ENCODE measurements around the gene TRIM6. TPM values are rescaled to one million over a fixed set of nuclear protein-coding genes. Genes with fewer than 3 reads are reported as not detected.
"Not testable (repeated sequence)": the region's sequence is repeated elsewhere in the genome, so short reads cannot be mapped to it uniquely, and the experiment has no call there.

The TRIM6 gene
- total RNA-seq, 1 experiment from 2014 or later = 0.13 TPM

GRCh38 chr11:5577101-5577500 is 19.3 kb upstream of the TRIM6 start:
- no peak for DNase-seq (ENCODE audit: low spot score)
- no TSS peak for BruUV-seq (replicated peaks)
- Histone ChIP-seq H3K9me3 (ENCODE audit: low read depth, low read length, poor library complexity, severe bottlenecking) (no peaks in the 10 kb centered on the region), H3K36me3 (ENCODE audit: insufficient read depth, low read length, poor library complexity, severe bottlenecking) (no peaks in the 10 kb centered on the region), H3K27ac (ENCODE audit: low read depth, low read length, poor library complexity, severe bottlenecking) (no peak overlapping the region), H3K27me3 (replicated peaks; ENCODE audit: insufficient read depth, low read depth, low read length, poor library complexity) (no peaks in the 10 kb centered on the region), H3K4me3 (ENCODE audit: low read depth, low read length, poor library complexity, severe bottlenecking) (no peak overlapping the region), H3K4me1 (ENCODE audit: insufficient read depth, low read length, poor library complexity, severe bottlenecking) (no peaks in the 10 kb centered on the region)
- no peak for TF ChIP-seq CTCF (conservative IDR thresholded peaks at IDR 0.05; ENCODE audit: low read depth, low read length)
- no peak for TF ChIP-seq EZH2 (IDR thresholded peaks at IDR 0.05; ENCODE audit: borderline replicate concordance, low read depth, low read length, poor library complexity, severe bottlenecking)
- ChIA-PET CTCF (no interaction called here), POLR2A (ENCODE audit: low non-redundant PET) (no interaction called here)
- intact Hi-C loops (cut with micrococcal nuclease; ENCODE audit: unreplicated experiment) = no loop called here

- H3K4me3 ChIP-seq (ENCODE audit: low read depth, low read length, poor library complexity, severe bottlenecking) = no peak within 1 kb of the TSS
- intact Hi-C loops (cut with micrococcal nuclease; ENCODE audit: unreplicated experiment) = no loop called here
- H3K36me3 ChIP-seq (ENCODE audit: insufficient read depth, low read length, poor library complexity, severe bottlenecking) = no peaks in the 10 kb centered on the region
- TF ChIP-seq CTCF (conservative IDR thresholded peaks at IDR 0.05; ENCODE audit: low read depth, low read length) = no peak
- TF ChIP-seq EZH2 (IDR thresholded peaks at IDR 0.05; ENCODE audit: borderline replicate concordance, low read depth, low read length, poor library complexity, severe bottlenecking) = no peak
- H3K27me3 ChIP-seq (replicated peaks; ENCODE audit: insufficient read depth, low read depth, low read length, poor library complexity) = no peaks in the 10 kb centered on the region
- ChIA-PET POLR2A (ENCODE audit: low non-redundant PET) (no interaction called here), CTCF (no interaction called here)
- DNase-seq (ENCODE audit: low spot score) = no peak
- no peaks in the 10 kb centered on the region for H3K9me3 ChIP-seq (ENCODE audit: low read depth, low read length, poor library complexity, severe bottlenecking)
- H3K27ac ChIP-seq (ENCODE audit: low read depth, low read length, poor library complexity, severe bottlenecking) = no peak within 1 kb of the TSS
- no peaks in the 10 kb centered on the region for H3K4me1 ChIP-seq (ENCODE audit: insufficient read depth, low read length, poor library complexity, severe bottlenecking)
- BruUV-seq (replicated peaks) = no TSS peak
Observed at GRCh38 chr11:5580577-5580976, 15.9 kb upstream of the TRIM6 start, which contains the start of gene OR52B6. Gene OR52B6, plus strand, starts transcription at chr11:5580877. Its CDS starts 0 bp downstream, at chr11:5580877.

- BruUV-seq (replicated peaks) = no TSS peak
- no peak for TF ChIP-seq EZH2 (IDR thresholded peaks at IDR 0.05; ENCODE audit: borderline replicate concordance, low read depth, low read length, poor library complexity, severe bottlenecking)
- TF ChIP-seq CTCF (conservative IDR thresholded peaks at IDR 0.05; ENCODE audit: low read depth, low read length) = no peak
- Histone ChIP-seq H3K4me3 (ENCODE audit: low read depth, low read length, poor library complexity, severe bottlenecking) (no peak overlapping the region), H3K4me1 (ENCODE audit: insufficient read depth, low read length, poor library complexity, severe bottlenecking) (no peaks in the 10 kb centered on the region), H3K27ac (ENCODE audit: low read depth, low read length, poor library complexity, severe bottlenecking) (no peak overlapping the region), H3K9me3 (ENCODE audit: low read depth, low read length, poor library complexity, severe bottlenecking) (no peaks in the 10 kb centered on the region), H3K36me3 (ENCODE audit: insufficient read depth, low read length, poor library complexity, severe bottlenecking) (no peaks in the 10 kb centered on the region), H3K27me3 (replicated peaks; ENCODE audit: insufficient read depth, low read depth, low read length, poor library complexity) (no peaks in the 10 kb centered on the region)
- ChIA-PET CTCF (no interaction called here), POLR2A (ENCODE audit: low non-redundant PET) (no interaction called here)
- intact Hi-C loops (cut with micrococcal nuclease; ENCODE audit: unreplicated experiment) = no loop called here
- DNase-seq (ENCODE audit: low spot score) = no peak
Observed at GRCh38 chr11:5581014-5581413, 15.4 kb upstream of the TRIM6 start.

GRCh38 chr11:5584458-5584857 is 12.0 kb upstream of the TRIM6 start:
- H3K27me3 ChIP-seq (replicated peaks; ENCODE audit: insufficient read depth, low read depth, low read length, poor library complexity); H3K4me1 ChIP-seq (ENCODE audit: insufficient read depth, low read length, poor library complexity, severe bottlenecking); H3K9me3 ChIP-seq (ENCODE audit: low read depth, low read length, poor library complexity, severe bottlenecking); BruUV-seq (replicated peaks); H3K27ac ChIP-seq (ENCODE audit: low read depth, low read length, poor library complexity, severe bottlenecking); H3K36me3 ChIP-seq (ENCODE audit: insufficient read depth, low read length, poor library complexity, severe bottlenecking); H3K4me3 ChIP-seq (ENCODE audit: low read depth, low read length, poor library complexity, severe bottlenecking); POLR2A ChIA-PET (ENCODE audit: low non-redundant PET); DNase-seq (ENCODE audit: low spot score); CTCF ChIA-PET; intact Hi-C loops (cut with micrococcal nuclease; ENCODE audit: unreplicated experiment): not testable (repeated sequence)

- H3K9me3 ChIP-seq (ENCODE audit: low read depth, low read length, poor library complexity, severe bottlenecking); H3K4me1 ChIP-seq (ENCODE audit: insufficient read depth, low read length, poor library complexity, severe bottlenecking); H3K27me3 ChIP-seq (replicated peaks; ENCODE audit: insufficient read depth, low read depth, low read length, poor library complexity); POLR2A ChIA-PET (ENCODE audit: low non-redundant PET); H3K4me3 ChIP-seq (ENCODE audit: low read depth, low read length, poor library complexity, severe bottlenecking); CTCF ChIA-PET; DNase-seq (ENCODE audit: low spot score); intact Hi-C loops (cut with micrococcal nuclease; ENCODE audit: unreplicated experiment); H3K27ac ChIP-seq (ENCODE audit: low read depth, low read length, poor library complexity, severe bottlenecking); BruUV-seq (replicated peaks); H3K36me3 ChIP-seq (ENCODE audit: insufficient read depth, low read length, poor library complexity, severe bottlenecking): not testable (repeated sequence)
Observed at GRCh38 chr11:5589906-5590305, 6.5 kb upstream of the TRIM6 start.

Data from A673 (cell line).